Kidney glomerular epithelial cell (primary cell): ENCODE measurements around the gene POC5.

ENCODE experiments used
- DNase-seq: peaks from one replicate; lab custom pipeline; 2025; lab: John Stamatoyannopoulos, UW

POC5 gene

DNA sequence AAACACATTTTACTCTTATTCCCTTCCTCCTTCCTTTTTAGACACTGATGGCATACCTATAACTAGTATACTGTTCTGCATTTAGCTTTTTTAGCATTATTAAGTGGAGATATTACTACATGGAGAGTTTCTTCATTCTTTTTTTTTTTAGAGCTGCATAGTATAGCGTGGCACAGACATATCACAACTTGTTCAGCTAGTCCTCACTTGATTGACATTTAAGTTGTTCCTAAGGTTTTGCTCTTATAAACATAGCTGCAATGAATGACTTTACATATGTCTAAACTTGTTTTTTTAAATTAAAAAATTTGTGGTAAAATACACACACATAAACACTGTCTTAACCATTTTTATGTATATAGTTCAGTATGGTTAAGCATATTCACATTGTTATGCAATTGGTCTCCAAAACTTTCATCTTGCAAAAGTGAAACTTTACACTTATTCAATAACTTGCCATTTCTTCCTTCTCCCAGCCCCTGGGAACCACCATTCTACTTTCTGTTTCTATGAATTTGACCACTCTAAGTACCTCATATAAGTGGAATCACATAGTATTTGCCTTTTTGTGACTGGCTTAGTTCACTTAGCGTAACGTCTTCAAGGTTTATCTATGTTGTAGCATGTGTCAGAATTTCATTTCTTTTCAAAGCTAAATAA lies 57.3 kb downstream of the POC5 start:
- DNase-seq = no peak

- peak; percentile 66 for DNase-seq
Observed at GRCh38 chr5:75656311-75657003, 60.8 kb downstream of the POC5 start.

GRCh38 chr5:75654693-75655295 lies 62.4 kb downstream of the POC5 start:
- no peak for DNase-seq

DNA sequence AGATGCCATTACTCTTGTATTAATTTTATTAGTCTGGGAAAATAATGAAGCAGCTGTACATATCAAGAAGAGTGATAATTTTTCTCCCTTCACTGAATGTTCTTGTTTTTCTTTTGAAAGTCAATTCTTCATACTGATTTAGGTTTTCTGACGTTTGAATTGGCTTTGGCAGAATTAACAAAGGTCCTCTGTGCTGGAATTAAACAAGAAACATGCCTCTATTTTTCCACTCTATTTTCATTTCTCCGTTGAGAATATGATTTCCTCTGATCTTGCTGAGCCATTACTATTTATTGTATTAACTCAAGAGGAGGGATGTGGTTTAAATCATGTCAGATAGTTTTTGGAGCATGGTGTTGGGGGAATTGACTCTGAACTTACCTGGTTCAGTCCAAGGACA lies 63.7 kb downstream of the POC5 start:
- DNase-seq = no peak

DNA sequence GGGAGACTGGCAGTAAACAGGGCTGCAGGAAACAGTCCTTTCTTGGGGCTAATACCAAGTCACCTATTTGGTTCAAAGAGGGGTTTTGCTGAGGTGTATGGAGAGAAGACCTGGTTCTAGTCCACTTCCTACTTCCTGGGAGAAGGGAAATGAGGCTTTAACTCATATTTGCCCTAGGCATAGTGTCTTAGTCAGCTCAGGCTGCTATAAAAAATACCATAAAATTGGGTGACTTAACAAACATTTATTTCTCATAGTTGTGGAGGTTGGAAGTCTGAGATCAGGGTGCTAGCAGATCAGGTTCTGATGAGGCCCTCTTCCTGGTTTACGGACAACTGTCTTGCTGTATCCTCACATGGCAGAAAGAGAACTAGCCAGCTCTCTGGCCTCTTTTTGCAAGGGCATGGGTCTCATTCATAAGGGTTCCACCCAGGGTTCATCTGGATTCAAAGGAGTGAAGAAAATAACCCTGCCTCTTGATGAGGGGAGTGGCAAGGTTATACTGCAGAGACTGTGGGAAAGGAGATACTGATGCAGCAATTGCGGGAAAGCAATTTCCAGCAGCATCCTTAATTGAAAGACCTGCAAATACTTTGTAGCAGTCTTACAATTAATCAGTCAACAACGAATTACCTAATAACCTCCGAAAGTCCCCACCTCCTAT lies 65.5 kb downstream of the POC5 start:
- DNase-seq = no peak

- DNase-seq = peak; percentile 55
Observed at GRCh38 chr5:75648712-75649111, 68.5 kb downstream of the POC5 start.

GRCh38 chr5:75640826-75641225 lies 76.4 kb downstream of the POC5 start:
- DNase-seq = peak; percentile 44

- DNase-seq = peak; percentile 44
Observed at GRCh38 chr5:75640395-75640794, 76.8 kb downstream of the POC5 start.

GRCh38 chr5:75639535-75640311 lies 77.5 kb downstream of the POC5 start:
- no peak for DNase-seq

DNA sequence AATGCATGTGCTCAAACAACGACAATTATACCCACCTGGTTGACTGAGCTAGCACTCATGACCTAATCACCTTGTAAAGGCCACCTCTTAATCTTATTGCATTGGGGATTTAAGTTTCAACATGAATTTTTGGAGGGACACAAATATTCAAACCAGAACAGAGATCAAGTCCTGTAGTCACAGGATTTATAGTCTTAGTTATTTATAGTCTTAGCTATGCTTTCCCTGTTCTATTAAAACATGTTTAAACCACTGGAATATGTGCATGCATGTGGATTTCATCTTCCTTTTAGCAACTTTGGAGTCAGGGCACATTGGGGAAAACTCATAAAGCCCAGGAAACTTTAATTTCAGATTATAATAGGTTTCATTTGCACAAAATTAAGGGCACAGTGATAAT lies 79.3 kb downstream of the POC5 start:
- DNase-seq = no peak

- no peak for DNase-seq
Observed at GRCh38 chr5:75632321-75632720, 84.9 kb downstream of the POC5 start.

- no peak for DNase-seq
Observed at GRCh38 chr5:75630875-75631274, 86.4 kb downstream of the POC5 start.

DNA sequence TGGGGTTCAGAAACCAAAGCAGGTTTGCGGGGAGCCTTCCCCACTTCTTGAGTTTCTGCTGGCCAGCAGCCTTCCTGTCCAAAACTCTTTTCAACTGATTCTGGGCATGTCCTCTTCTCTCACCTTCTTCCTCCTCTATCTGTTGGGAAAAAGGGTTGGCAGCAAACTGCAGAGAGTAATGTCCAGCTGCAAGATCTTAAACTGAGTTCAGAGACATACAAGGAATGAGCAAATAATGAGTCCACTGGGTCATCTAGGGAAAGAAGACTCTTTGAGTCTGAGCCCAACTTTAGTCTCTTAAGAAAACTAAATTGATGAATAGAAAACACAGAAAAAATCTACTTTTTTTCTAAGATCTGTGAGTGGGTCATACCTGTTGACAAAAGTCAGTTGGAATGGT lies 89.4 kb downstream of the POC5 start:
- no peak for DNase-seq

GRCh38 chr5:75626959-75627358 lies 90.3 kb downstream of the POC5 start:
- DNase-seq = no peak
